NCI-H146 treated with DMSO at 0.1 percent for 48 hours (cell line): ENCODE data around the gene ROBO1.

ENCODE experiments used
- DNase-seq: peaks from one replicate; lab custom pipeline; 2025; ENCODE audit not compliant: unreplicated experiment; lab: John Stamatoyannopoulos, UW

ROBO1 gene

GRCh38 chr3:79478620-79479019, 289.2 kb downstream of the ROBO1 start:
- no peak for DNase-seq

- DNase-seq, result no peak
Measured at GRCh38 chr3:79477242-79477641, 290.6 kb downstream of the ROBO1 start.

GRCh38 chr3:79473993-79474392, 293.8 kb downstream of the ROBO1 start:
- no peak for DNase-seq

DNA sequence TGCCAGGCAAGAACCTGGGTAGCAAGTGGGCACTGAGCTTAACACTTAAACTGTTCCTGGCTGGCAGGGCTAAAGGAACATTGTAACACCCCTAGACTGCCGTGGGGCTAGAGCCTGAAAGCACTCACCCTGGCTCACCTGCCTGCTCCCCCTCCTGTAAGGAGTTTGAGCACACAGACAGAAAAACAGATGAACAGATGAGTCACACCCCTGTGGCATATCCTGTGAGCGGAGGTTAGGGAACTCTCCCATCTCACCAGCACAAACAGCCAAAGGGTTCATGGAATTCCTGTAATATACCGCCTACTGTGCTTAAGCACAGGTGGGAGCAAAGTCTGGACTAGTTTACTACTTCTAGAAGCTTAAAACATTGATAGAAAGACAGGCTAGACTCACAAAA, 300.1 kb downstream of the ROBO1 start:
- DNase-seq, result no peak

GRCh38 chr3:79461129-79461792, 306.5 kb downstream of the ROBO1 start:
- DNase-seq, result no peak

- no peak for DNase-seq
Measured at GRCh38 chr3:79453600-79453999, 314.2 kb downstream of the ROBO1 start.

DNA sequence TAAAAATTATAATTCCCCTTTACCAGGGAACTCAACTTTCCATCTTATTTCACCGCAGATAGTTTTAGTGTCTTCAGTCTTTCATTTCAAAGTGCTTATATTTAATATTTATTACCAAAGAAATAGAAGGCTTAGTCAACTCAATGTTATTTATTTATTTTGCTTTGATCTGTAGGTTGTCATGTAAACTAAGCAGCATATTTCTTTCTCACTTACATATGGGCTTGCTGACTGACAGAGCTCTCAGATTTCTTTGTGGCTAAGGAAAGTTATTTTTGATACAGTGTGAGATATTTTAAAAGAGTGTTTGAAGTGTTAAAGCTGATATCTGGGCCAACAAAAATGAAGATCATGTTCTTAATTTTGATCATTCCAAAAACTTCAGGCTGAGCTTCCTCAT, 331.4 kb downstream of the ROBO1 start:
- no peak for DNase-seq

DNA sequence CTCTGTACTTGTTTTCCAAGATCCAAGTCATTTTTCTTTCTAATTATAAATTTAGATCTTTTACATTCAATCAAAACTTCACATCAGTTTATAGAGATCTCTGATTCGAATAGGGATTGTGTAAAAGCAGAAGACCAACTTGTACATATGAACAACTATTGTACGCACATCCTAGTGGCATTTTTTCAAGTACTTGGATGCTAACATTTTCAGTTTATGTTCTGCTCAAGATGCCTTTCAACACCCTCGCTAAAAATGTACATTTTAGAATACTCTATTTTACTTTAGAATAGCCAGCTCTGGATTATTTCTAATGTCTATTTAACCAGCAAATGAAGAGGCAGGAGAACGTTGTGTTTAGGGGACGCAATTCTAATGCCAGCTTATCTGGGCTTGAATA, 340.7 kb downstream of the ROBO1 start:
- no peak for DNase-seq

- no peak for DNase-seq
Measured at GRCh38 chr3:79424811-79425210, 343.0 kb downstream of the ROBO1 start.

- no peak for DNase-seq
Measured at GRCh38 chr3:79423417-79423816, 344.4 kb downstream of the ROBO1 start.

DNA sequence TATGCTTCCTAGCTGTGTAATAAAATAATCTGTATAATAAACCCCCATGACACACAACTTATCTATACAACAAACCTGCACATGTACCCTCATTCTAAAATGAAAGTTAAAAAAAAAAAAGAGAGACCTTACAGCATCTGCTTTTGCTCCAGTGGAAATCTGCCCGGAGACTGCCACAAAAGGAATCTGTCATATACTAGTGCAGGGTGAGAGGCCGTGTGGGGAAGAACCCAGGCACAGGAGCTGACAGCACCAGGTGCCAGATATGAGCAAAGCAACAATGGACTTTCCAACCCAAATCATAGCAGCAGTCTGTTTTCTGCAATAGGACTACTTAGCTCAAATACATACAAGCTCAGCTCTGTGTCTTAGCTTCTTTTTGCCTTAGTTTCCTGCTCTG, 346.5 kb downstream of the ROBO1 start:
- DNase-seq, result no peak

- no peak for DNase-seq
Measured at GRCh38 chr3:79418855-79419621, 348.8 kb downstream of the ROBO1 start.

DNA sequence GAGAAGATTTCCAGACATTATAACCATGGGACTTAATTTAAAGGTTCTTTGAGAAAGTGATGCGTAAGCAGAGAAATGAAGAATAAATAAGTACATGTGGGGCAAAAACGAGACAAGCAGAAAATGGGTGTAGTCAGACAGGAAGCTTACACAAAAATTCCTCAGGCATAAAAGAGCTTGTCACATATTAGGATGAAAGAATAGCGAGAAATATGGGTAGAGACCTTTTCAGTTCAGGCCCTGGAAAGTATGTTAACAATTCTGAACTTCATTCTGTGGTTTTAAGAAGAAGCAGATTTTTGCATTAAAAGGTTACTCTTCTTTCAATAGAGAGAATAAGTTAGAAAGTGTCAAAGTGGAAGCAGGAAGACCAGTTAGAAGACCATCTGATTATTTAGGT, 352.4 kb downstream of the ROBO1 start:
- DNase-seq, result no peak

GRCh38 chr3:79414806-79415205, 353.0 kb downstream of the ROBO1 start:
- DNase-seq, result no peak

- DNase-seq, result no peak
Measured at GRCh38 chr3:79414035-79414434, 353.8 kb downstream of the ROBO1 start.

DNA sequence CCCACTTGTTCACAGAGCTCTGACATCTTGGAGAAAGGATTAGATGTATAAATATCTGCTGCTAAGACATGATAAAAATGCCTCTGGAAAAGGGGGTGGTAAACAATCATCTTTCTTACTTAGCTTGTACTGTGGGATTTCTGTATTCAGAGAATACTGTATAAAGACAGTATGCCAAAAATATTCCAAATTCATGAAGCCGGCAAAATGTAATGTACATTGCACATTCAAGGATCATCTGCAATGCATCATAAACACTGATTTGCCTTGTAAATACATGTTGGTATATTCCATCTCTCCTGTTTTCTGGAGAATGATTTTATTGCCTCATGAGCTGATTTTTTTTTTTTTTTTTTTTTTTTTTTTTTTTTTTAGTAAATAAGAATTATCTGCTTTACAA, 355.3 kb downstream of the ROBO1 start:
- DNase-seq, result no peak

DNA sequence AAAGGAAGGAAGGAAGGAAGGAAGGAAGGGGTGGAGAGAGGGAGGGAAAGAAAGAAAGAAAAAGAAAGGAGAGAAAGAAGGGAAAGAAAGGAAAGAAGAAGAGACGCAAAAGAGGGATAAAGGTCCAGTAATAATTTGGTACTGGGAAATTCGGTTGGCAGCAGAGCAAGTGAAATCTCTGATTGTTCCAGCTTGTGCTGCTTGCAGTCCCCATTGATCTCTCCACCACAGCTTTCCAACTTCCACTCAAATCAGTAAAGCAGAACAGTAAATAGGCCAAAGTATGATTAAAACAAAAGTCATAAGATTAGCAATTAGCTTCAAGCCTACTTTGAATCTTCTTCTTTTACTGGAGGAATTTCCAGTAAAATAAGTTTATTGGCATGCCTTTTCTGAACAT, 357.2 kb downstream of the ROBO1 start:
- DNase-seq, result no peak

- no peak for DNase-seq
Measured at GRCh38 chr3:79410136-79410535, 357.7 kb downstream of the ROBO1 start.

DNA sequence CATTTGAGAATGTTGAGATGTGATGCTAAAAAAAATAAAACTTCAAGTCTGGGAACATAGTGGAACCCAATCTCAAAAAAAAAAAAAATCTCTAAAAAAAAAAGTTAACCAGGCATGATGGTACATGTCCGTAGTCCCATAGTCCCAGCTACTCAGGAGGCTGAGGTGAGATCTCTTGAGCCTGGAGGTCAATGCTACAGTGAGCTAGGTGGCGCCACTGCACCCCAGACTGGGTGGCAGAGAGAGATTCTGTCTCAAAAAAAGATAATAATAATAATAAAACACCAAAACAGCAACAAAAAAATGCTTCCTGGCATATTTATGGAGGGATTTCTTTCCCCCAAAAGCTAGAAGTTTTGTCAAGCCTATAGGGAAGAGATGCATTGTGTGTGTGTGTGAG, 361.6 kb downstream of the ROBO1 start:
- no peak for DNase-seq

DNA sequence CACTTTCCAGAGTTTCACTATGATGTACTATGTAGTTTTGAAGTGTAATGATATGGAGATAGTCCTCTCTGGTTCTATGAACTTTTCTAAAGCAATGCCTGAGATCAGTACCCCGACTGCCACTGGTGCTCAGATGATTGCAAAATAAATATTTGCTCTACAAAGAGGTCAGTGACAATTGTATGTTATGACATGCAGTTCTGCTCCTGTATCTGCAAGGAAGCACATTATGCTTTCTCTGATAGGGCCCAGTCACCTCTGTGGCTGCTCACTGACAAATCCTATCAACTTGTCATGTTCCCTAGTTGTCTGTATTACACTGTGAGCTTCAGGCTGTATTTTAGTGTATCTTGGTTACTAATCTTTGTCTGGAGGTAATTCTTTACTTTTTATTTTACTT, 362.6 kb downstream of the ROBO1 start:
- no peak for DNase-seq

- no peak for DNase-seq
Measured at GRCh38 chr3:79396595-79396994, 371.2 kb downstream of the ROBO1 start.

- DNase-seq, result no peak
Measured at GRCh38 chr3:79392479-79392878, 375.3 kb downstream of the ROBO1 start.

- DNase-seq, result no peak
Measured at GRCh38 chr3:79390352-79390751, 377.4 kb downstream of the ROBO1 start.
